Central memory CD8-positive, alpha-beta T cell (primary cell): Measurements from ENCODE around the gene CARD8.

Experiments used
- ATAC-seq: fragments of 150-1000 bp; cut with Tn5 transposase; replicated peaks from 2 replicates; pipeline ENCODE4 v1.10.0; 2022; ENCODE audit warnings: mild to moderate bottlenecking, moderate FRiP score, moderate number of reproducible peaks; ENCODE audit not compliant: poor library complexity, severe bottlenecking; ENCODE audit errors: extremely low read depth
- DNase-seq, 2 donors: peaks; one replicate each; pipeline ENCODE4 v3.0.0; 2021; ENCODE audit warnings: low spot score in 2 of 2
- H3K27ac Mint-ChIP-seq: one replicate; pipeline ENCODE4 v1.8.0; 2022; ENCODE audit warnings: low read depth, mild to moderate bottlenecking, moderate library complexity, mixed read lengths
- H3K27me3 Mint-ChIP-seq: one replicate; pipeline ENCODE4 v1.8.0; 2022; ENCODE audit warnings: mixed read lengths
- H3K36me3 Mint-ChIP-seq: one replicate; pipeline ENCODE4 v1.8.0; 2022; ENCODE audit warnings: mild to moderate bottlenecking, moderate library complexity, mixed read lengths; ENCODE audit not compliant: insufficient read depth
- H3K4me1 Mint-ChIP-seq: one replicate; pipeline ENCODE4 v1.8.0; 2022; ENCODE audit warnings: mixed read lengths
- H3K4me3 Mint-ChIP-seq: one replicate; pipeline ENCODE4 v1.8.0; 2022; ENCODE audit warnings: mild to moderate bottlenecking, moderate library complexity, mixed read lengths
- H3K9me3 Mint-ChIP-seq: one replicate; pipeline ENCODE4 v1.8.0; 2022; ENCODE audit warnings: mixed read lengths

CARD8 gene

DNA sequence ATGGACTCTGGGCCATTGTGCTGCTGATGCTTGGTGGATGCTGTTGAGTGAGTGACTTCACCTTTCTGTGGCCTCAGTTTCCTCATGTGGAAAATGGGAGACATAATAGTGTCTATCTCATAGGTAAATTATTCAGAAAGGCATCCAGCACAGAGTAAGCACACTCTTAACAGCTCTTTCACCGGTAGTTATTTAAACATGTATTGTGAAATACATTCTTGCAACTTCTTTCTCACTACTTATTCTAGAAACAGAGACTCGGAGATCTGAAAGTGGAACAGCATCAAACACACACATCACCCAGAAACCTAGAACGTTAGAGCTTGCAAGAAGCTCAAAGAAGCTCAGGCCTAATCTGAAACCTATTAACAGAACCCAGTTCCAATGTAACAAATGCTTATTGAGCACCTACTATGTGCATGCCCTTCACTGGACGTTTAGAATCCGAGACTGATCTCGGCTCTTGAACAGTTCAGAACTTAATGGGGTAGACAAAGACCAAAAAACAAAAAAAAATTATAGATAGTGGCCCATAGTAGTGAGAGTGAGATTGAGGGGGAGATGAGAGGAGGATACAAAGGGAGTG, 81.2 kb downstream of the CARD8 start:
- Mint-ChIP-seq H3K4me1 (peaks cover 23% of the 10 kb centered on the region), H3K36me3 (peaks cover 13% of the 10 kb centered on the region), H3K27me3 (no peaks in the 10 kb centered on the region)

DNA sequence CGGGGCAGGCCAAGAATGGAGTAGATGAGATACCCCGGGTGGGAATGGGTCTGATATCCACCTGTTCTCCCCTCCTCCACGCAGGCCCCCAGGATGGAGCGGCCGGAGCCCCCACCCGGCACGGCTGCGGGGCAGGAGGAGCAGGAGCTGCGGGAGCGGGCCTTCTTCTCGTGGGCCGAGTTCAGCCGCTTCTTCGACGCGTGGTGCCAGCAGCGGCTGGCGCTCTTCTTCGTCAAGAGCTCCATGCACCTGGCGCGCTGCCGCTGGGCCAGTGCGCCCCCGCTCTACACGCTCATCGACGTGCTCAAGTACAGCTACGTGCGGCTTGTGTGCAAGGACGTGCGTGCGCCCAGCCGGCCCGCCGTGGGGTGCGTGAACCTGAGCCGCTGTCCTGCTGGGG, 84.0 kb downstream of the CARD8 start:
- ATAC-seq, result no peak
- Mint-ChIP-seq H3K36me3 (peaks cover 16% of the 10 kb centered on the region), H3K4me1 (peaks cover 31% of the 10 kb centered on the region)

More for the DNA sequence above, 81.2 kb downstream of the CARD8 start:
- ATAC-seq (no peak), DNase-seq (no peak)
- Mint-ChIP-seq H3K27ac (no peak overlapping the region), H3K4me3 (no peak overlapping the region), H3K9me3 (no peaks in the 10 kb centered on the region)

DNA sequence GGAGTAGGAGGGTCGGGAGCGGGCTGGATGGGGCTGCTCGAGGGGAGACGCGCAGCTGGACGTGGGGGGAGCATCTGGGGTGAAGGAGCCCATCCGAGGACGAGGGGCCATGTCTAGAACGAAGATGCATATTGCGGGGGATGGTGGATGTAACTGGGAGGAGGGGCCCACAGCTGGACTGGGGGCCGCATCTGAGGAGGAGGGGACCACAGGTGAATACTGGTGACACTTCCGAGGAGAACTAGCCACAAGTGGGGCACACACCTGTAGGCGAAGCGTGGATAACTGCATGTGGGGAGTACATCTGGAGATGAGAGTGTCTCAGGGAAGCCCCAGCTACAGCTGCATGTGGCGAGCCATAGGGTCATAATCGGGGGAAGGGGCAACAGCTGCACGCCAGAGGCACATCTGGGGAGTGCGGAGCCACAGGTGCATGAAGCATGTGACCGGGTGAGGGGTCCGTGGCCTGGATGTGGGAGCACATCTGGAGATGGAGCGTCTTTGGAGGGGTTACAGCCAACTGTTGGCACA, 84.8 kb downstream of the CARD8 start:
- ATAC-seq (no peak), DNase-seq (peak in 1 of 2 donors; percentile 11)
- H3K36me3 Mint-ChIP-seq, result peaks cover 13% of the 10 kb centered on the region
- H3K4me1 Mint-ChIP-seq, result peaks cover 31% of the 10 kb centered on the region
- no peaks in the 10 kb centered on the region for H3K27me3 Mint-ChIP-seq
- H3K9me3 Mint-ChIP-seq, result no peaks in the 10 kb centered on the region
- peak overlapping the region; percentile 90 for H3K27ac Mint-ChIP-seq
- peak overlapping the region; percentile 84 for H3K4me3 Mint-ChIP-seq

More for the DNA sequence above, 84.0 kb downstream of the CARD8 start:
- no peaks in the 10 kb centered on the region for H3K9me3 Mint-ChIP-seq
- no peaks in the 10 kb centered on the region for H3K27me3 Mint-ChIP-seq
- H3K27ac Mint-ChIP-seq, result no peak overlapping the region
- H3K4me3 Mint-ChIP-seq, result peak overlapping the region; percentile 84
- no peak for DNase-seq

DNA sequence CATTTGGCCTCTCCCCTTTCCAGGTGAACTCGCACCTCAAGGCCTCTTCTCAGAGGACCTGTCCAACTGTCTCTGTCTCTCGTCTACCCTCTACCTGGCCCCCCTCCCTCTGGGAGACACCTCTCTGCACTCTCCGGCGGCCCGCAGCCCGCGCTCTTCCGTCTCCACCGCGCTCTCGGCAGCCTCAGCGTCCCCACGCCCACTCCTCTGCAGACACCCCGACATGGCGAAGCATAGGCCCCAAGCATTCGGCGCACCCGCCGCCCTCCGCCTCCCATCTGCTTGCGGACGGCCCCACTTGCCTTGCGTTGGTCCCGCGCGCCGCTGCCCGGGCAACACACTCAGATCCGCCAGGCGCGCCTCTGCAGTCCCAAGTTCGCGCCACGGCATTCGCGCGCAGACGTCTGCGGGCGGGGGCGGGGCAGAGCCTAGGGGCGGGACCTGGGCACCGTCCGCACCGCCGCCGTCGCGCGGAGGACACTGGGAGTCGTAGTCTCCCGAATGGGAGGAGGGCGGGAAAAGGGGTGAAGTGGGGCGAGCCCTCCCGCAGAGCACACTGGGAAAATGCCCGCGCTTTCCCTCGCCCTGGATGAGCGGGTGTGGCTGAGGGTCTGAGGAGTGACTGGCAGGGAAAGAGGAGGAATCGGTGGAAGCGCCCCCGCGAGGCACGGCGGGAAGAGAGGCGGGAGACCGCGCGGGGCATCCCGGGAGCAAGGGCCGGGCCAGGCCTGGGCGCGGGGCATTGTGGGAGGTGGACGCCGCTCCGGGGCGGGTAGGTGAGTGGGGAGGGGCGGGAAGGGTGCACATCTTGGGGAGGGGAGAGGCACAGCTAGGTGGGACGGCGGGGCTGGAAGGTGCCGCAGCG, 85.5 kb downstream of the CARD8 start, which contains the start of the genes LIG1 and ZSWIM9:
LIG1 (minus strand) TSS at position 406 of the 865 bp plus-strand sequence. CDS start 4,778 bp downstream, outside the sequence.
ZSWIM9 (plus strand) TSS at position 742 of the 865 bp plus-strand sequence. CDS start 1,123 bp downstream, outside the sequence.
- Mint-ChIP-seq H3K4me1 (peaks cover 26% of the 10 kb centered on the region), H3K9me3 (no peaks in the 10 kb centered on the region), H3K36me3 (peaks cover 12% of the 10 kb centered on the region), H3K27ac (peak within 1 kb of the TSS; percentile 90), H3K27me3 (no peaks in the 10 kb centered on the region), H3K4me3 (peak within 1 kb of the TSS; percentile 84)
- ATAC-seq (peak; percentile 87), DNase-seq (peak; percentile 83 to 89)

DNA sequence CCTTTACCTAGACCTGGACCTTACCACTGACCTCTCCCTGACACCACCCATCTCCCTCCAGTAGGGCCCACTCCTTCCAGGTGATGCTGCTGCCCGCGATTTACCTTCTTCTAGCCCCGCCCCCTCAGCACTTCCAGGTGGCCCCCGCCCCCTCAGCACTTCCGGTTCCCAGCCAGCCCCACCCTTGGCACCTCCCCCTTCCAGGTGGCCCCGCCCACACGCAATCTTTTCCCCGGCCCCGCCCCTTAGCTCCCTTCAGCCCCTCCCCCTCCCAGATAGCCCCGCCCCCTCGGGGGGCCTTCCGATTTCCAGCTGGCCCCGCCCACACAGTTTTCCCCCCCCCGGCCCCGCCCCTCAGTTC, 86.2 kb downstream of the CARD8 start:
- Mint-ChIP-seq H3K27ac (peak overlapping the region; percentile 90), H3K36me3 (peaks cover 13% of the 10 kb centered on the region), H3K4me1 (peaks cover 24% of the 10 kb centered on the region), H3K27me3 (no peaks in the 10 kb centered on the region), H3K9me3 (no peaks in the 10 kb centered on the region), H3K4me3 (peak overlapping the region; percentile 84)
- DNase-seq (peak; percentile 82 to 89), ATAC-seq (peak; percentile 45)

DNA sequence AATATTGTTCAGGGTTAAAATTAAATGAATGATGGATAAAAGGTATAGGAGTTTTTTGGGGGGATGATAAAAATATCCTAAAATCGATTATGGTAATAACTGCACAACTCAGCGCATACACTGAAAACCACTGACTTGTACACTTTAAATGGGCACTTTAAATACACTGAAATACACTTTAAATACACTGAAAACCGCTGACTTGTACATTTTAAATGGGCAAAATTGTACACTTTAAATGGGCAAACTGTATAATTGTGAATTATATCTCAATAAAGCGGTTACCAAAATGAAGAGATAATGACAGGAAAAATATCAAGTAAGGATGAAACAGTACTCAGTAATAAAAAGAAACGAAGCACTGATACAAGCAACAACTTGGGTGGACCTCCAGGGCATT, 87.0 kb downstream of the CARD8 start:
- Mint-ChIP-seq H3K4me3 (peak overlapping the region; percentile 84), H3K27ac (no peak overlapping the region), H3K4me1 (peaks cover 24% of the 10 kb centered on the region), H3K36me3 (peaks cover 13% of the 10 kb centered on the region), H3K9me3 (no peaks in the 10 kb centered on the region), H3K27me3 (no peaks in the 10 kb centered on the region)
- DNase-seq, result no peak
- no peak for ATAC-seq

DNA sequence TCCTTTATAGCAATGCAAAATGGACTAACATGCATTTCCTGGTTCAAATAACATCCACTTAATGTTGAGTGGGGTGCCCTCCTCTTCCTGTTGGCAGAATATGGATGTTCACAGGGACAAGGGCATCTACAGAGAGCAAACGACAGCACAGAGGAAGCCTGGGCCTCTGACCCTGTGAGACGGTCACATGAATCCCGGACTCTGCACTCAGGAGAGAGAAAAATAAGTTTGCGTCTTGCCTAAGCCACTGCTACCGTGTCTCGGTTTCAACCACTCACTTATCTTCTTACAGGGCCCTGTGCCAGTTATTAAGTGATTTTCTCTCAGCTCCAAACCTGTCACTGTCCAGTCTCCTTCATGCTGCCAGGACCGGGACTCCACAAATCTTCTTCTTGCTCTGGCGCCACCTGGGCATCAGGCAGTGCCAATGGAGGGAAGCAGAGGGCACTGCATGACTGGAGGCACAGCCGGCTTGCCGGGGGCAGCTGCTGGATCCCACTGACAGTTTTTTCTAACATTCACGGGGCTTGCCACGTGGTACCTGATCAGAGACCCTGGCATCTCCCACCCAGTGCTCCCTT, 97.4 kb downstream of the CARD8 start:
- no peaks in the 10 kb centered on the region for H3K27me3 Mint-ChIP-seq
- DNase-seq (no peak), ATAC-seq (no peak)
- no peak overlapping the region for H3K4me3 Mint-ChIP-seq
- no peak overlapping the region for H3K27ac Mint-ChIP-seq
- no peaks in the 10 kb centered on the region for H3K4me1 Mint-ChIP-seq
- peaks cover 12% of the 10 kb centered on the region for H3K36me3 Mint-ChIP-seq
- no peaks in the 10 kb centered on the region for H3K9me3 Mint-ChIP-seq
